NK-92 (cell line): Measurements from ENCODE around the gene CPM.

Source experiments
- DNase-seq: peaks from one replicate; lab custom pipeline; 2025; ENCODE audit not compliant: unreplicated experiment; lab: John Stamatoyannopoulos, UW

The CPM gene

GRCh38 chr12:68932961-68933893 is at the start of gene CPM:
Gene CPM (minus strand): TSS chr12:68933171. CDS start chr12:68932837, 334 bp downstream.
- DNase-seq, result no peak

DNA sequence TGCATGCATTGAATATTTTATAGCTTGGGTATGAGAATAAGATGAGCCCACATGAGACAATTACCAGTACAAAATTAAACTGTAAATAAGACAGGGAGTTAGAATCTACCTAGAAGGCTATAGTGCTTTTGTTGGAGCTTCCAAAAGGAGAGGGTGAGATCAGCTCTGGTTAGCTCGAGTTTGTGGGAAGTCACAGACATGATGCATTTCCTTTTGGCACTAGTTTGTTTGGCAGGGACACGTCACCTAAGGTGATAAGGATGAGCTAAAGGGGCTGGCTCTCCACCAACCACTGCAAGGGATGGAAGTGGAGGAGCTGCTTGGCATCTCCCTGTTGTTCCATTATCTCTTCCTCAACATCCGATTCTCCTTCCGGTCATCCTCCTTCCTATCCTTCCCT is 48.5 kb upstream of the CPM start:
- DNase-seq, result no peak

- DNase-seq, result no peak
Observed at GRCh38 chr12:68980476-68981212, 47.7 kb upstream of the CPM start.

GRCh38 chr12:68978678-68979077 is 45.7 kb upstream of the CPM start:
- DNase-seq, result no peak

DNA sequence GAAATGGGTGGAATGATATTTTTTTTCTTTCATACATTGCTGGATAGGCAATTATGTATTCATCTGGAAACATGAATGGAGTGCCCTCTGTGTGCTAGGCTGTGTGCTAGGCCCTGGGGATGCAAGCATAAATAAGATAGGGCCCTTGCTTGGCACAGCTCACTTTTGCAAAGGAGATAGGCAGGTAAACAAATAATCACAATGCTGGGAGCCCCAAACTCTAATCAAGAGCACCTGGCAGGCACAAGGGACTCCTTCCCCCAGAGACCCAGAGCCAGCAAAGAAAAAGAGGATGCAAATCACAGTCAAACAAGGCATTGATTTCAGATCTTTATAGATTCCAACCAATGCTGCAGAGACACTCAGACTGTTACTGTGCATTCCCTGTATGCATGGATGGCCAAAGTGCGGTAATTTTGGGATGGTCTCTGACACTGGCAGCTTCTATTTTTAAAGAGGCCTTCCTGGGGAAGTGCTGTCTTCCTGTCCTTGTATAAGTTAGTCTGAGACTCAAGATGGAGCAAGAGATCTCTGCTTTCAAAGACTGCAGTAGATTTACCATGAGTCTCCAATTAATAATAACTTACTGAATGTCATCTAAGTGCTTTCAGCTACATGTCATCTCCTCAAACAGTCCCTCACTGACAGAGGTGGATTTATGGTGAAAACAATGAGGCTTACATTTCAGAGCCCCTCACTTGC is 45.1 kb upstream of the CPM start:
- no peak for DNase-seq

DNA sequence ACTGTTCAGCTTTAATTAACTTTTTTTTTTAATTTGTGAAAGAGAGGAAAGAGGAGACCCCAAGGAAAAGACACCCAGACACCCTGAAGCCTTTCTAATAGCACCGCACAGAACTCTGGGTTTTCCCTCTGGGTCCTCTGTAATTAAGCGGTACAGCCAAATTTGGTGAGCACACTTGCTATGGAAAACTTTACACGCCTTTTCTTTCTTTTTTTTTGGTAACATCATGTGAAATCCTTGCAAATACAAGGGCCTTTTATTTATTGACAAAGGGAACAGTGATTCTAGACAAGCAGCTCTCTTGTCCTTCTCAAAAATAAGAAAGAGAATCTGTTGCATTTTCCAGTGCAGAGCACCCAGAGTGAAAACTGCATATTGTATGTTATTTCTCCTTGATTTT is 44.4 kb upstream of the CPM start:
- DNase-seq, result no peak

DNA sequence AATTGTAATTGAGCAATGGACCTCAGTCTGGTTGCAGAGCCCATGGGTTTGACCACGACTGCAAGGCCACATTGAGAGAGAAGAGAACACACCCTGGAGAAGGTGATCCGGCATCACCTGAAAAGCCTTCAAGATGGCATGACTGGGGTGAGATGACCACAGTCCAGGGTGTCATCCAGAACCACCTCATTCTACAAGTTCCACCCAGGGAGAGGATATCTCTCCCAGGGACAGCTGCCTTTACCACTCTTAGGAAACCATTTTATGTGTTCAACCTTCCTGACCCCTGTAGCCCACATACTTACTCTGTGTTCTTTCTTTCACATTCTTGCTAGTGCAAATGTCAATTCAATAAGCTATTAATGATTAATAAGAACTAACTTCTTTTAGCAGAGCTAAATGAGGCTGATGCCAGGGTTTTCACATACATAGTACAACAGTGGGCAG is 43.4 kb upstream of the CPM start:
- no peak for DNase-seq

DNA sequence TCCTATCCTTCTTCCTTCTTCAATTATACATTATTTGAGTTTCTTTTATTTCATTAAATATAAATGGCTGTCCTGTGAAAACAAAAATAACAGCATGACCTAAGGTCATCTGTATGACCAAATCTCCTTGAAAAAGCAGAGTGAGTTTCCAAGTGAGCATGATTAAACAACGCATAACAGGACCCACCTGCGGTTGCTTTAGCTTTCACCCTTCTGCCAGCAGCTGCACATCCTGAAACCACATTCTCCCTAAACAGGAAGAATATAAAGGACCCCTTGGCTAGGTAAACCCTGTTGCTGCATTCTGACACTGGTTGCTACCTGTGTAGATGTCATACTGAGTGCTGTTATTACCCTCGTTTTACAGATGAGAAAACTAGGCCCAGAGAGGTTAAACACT is 42.8 kb upstream of the CPM start:
- DNase-seq, result no peak

DNA sequence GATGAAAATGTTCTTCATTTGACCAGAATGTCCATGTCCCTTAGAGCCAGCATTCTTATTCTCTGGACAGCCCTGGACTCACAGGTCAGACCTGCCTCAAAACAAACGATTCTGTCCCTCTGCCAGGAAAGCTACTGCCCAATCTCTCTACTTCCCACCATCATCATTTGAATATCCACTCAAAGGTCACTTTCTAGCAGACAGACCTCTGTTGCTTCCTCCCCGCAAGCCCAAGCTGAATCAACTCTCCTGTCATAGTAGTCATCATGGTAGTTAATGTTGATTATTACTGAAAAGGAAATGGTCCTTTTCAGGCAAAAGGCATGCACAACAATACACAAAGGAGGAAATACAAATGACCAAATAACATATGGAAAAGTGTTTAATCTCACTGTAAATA is 39.6 kb upstream of the CPM start:
- no peak for DNase-seq

DNA sequence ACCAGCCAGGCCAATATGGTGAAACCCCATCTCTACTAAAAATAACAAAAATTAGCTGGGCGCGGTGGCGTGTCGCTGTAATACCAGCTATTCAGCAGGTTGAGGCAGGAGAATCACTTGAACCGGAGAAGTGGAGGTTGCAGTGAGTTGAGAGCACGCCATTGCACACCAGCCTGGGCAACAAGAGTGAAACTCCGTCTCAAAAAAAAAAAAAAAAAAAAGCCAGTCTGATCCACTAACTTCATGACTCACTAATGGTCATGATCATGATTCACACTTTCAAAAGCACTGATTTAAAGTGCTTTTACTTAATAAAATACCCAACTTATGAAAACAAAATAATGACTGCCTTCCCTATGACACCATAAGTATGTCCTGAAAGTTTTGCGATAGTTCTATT is 38.4 kb upstream of the CPM start:
- no peak for DNase-seq

- no peak for DNase-seq
Observed at GRCh38 chr12:68970951-68971350, 38.0 kb upstream of the CPM start.

GRCh38 chr12:68970306-68970705 is 37.3 kb upstream of the CPM start:
- no peak for DNase-seq

- DNase-seq, result no peak
Observed at GRCh38 chr12:68967046-68967445, 34.1 kb upstream of the CPM start.

DNA sequence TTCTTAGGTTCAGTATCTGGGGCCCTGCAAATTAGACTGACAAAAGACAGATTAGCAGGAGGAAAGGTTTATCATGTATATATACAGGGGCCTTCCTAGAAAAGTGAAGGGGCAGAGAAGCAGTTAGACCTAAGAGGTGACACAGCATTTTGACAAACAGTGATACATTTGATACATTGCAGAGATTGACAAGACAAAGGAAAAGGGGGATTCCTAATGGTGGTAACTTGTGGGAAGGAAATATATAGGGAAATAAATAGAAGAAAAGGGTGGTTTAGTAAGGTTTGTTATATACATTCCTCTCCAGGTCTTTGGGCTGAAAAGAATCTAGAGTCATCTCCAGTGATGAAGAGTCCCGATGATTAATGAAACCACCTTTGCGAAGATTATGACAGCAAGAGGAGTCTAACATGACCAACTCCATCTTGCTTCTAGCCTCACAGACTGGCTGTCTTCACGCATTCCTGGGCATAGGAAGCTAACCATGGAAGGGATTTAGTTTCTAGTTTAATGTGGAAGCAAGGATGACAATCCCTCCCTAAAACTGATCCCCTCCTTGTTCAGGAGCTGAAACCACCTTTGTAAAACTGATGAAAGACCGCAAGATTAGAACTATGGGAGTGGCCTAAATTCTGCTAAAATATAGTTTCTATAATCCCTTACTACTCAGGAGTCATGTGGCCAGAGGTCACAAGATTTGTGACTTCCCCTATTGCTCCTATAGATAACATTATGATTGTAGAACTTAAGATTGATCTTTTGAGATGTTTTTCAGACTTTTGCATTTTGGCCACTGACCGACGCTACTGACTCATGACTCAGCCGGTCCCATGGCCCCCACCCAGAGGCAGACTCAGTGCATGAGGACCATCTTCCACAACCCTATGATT is 31.1 kb upstream of the CPM start:
- DNase-seq, result no peak

DNA sequence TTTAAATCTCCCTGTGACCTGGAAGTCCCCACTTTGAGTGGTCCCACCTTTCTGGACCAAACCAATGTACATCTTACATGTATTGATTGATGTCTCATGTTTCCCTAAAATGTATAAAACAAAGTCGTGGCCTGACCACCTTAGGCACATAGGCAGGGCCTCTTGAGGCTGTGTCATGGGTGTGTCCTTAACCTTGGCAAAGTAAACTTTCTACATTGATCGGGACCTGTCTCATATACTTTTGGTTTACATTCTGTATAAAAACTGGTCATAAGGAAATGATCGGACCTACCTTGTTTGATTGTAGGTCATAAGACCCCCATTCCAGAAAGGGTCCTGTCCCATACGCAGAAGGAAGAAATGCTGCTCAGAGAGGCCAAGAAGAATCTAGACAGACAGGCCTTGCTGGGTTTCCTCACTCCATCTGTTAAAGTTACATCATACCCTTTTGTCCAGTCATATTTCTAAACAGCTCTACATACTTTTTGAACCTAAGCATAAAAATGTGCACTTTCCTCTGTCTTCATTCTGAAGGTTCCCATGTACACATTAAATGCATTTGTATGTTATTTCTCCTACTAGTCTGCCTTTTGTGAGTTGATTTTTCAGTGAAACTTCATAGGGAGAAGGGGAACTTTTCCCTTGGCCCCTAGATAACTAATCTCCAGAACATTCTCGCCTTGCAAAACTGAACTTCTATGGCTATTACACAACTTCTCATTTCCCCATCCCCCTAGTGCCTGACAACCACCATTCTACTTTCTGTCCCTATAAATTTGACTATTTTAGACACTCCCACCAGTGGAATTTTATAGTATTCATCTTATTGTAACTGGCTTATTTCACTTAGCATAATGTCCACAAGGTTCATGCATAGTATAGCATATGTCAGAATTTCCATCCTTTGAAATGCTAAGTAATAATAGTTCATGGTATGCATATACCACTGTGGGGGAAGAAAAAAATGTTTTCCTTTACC is 30.2 kb upstream of the CPM start:
- DNase-seq, result no peak

- DNase-seq, result no peak
Observed at GRCh38 chr12:68959891-68960464, 27.0 kb upstream of the CPM start.

DNA sequence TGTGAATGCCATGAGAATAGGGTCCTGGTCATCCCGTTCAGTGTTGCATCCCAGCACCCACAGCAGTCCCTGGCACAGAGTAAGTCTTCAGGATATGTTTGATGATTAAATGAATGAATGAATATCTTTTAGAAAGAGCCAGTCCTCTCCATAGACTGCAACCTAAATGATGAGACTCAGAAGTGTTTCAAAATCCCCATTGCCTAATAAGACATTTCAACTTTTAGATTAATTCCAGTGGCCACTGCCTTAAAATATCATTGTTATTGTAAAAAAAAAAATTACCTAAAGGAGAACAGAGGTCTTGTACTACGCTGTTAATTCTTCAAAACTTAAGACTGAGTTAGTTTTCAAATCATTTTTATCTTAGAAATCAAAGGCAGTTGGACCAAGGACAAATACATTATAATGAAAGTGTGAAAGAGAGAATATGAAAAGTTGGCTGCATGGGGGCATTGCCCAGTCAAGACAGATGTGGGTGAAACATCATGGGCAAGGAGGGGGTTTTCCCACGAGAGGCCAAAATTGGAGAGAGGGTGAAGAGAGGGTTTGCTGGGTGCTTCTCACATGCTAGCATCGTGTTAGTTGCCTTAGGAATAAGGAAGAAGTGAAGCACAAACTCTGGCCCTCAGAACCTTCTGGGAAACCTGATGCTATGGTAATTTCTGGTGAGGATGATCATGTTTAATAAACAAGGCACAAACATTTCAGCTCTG is 26.3 kb upstream of the CPM start:
- no peak for DNase-seq

GRCh38 chr12:68958322-68958721 is 25.4 kb upstream of the CPM start:
- DNase-seq, result no peak
